Articular chondrocyte of knee joint (primary cell): ENCODE data around the gene BEX2. TPM values are rescaled to one million over a fixed set of nuclear protein-coding genes. Genes with fewer than 3 reads are reported as not detected.

Experiments
- small RNA-seq: library from RNA; depleted of rRNA; stranded (forward); fragments of <200 nt; gene quantifications from one replicate; pipeline ENCODE3, GENCODE V24; 2012
- total RNA-seq: library from RNA; depleted of rRNA; stranded (reverse); fragments of >200 nt; gene quantifications from 2 replicates; pipeline ENCODE4 v1.2.3, GENCODE V29; 2012

Gene BEX2
- 0.91 and 2.7 TPM in 2 replicates for total RNA-seq

GRCh38 chrX:103310555-103311398 is at the start of gene BEX2:
BEX2 (minus strand) TSS chrX:103310990; CDS start chrX:103309976, 1,014 bp downstream.

GRCh38 chrX:103356130-103356798 is 45.5 kb upstream of the BEX2 start, which contains the start of gene TCEAL9:
TCEAL9 (plus strand) TSS chrX:103356506; CDS start chrX:103357685, 1,179 bp downstream.

DNA sequence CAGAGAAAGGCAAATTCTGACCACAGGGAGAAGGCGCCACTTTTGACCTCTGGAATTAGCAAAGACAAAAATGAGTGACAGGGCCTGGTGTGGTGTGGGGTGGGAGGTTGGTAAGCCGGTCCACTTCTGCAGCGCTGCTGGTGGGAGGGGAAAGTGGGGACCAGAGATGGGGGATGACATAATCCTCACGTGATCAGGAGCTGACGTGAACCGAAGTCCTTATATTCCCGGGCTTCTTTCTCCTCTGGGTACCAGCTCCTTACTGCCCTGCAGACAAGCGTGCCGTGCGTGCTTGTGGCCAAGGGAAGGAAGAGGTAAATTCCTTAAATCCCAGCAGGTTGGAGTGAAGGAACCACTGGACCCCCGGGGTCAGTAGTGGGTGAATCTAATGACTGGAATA is 19.2 kb upstream of the BEX2 start, which contains the start of gene TCEAL7:
TCEAL7 (plus strand) TSS at position 249 of the 400 bp plus-strand sequence. CDS start 1,165 bp downstream, outside the sequence.

DNA sequence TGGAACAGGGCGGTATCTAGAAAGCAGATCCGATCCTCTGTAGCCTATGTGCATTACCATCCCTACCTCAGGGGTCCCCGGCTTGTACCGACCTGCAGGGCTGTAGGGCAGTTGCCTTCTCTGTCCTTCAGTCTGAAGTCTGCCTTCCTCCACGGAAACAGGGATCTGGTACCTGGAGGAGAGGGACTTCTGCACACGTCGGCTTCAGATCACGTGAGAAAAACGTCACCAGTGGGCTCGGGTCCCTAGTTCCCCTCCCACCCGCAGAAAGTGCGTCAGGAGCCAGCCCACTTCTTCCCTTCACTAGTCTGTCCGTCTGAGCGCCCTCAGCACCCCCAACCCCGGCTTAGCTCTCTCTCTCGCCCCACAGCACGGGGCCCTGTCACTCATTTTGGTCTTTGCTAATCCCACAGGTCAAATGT is 34.2 kb downstream of the BEX2 start, which contains the start of gene TCEAL5:
TCEAL5 (minus strand) TSS at position 170 of the 422 bp plus-strand sequence. CDS start 2,187 bp downstream, outside the sequence.

Small RNA genes lying within 50 kb of the gene (small RNA-seq; reads per million reads assigned to genes)
- gene Z92846.1: not detected

Other genes starting within 250 kb of the BEX2 start
- gene BEX1, start 246.8 kb downstream of the BEX2 start, total RNA-seq: not detected in 2 replicates
- 0.26 TPM in 1 of 2 replicates, not detected in the other for gene NXF3, start 217.8 kb downstream of the BEX2 start, total RNA-seq
- 25.6 and 31.1 TPM in 2 replicates for gene BEX4, start 95.9 kb downstream of the BEX2 start, total RNA-seq
- 152 and 168 TPM in 2 replicates for gene TCEAL8, start 55.8 kb downstream of the BEX2 start, total RNA-seq
- not detected in 2 replicates for gene TCEAL5, start 34.2 kb downstream of the BEX2 start, total RNA-seq
- 11.8 and 31.9 TPM in 2 replicates for gene TCEAL7, start 19.2 kb upstream of the BEX2 start, total RNA-seq
- 166 and 184 TPM in 2 replicates for gene TCEAL9, start 45.5 kb upstream of the BEX2 start, total RNA-seq
- gene BEX3, start 65.5 kb upstream of the BEX2 start, total RNA-seq: 181 and 207 TPM in 2 replicates
- 0.22 and 0.39 TPM in 2 replicates for gene RAB40A, start 208.5 kb upstream of the BEX2 start, total RNA-seq